ENCODE results near the gene FH. TPM values are rescaled to one million over a fixed set of nuclear protein-coding genes. Genes with fewer than 3 reads are reported as not detected.

Gene FH
- 51.9 and 62.6 TPM in 2 replicates for total RNA-seq

GRCh38 chr1:241519308-241520079, at the start of gene FH:
Gene FH, minus strand, starts transcription at chr1:241519755. Its CDS starts 33 bp downstream, at chr1:241519722.

GRCh38 chr1:241532162-241532531, 12.6 kb upstream of the FH start, which contains the start of gene KMO:
Gene KMO, plus strand, starts transcription at chr1:241532378. Its CDS starts 67 bp downstream, at chr1:241532445.

Other genes starting within 250 kb of the FH start
- gene RGS7, start 162.6 kb downstream of the FH start, total RNA-seq: 0.83 and 1.0 TPM in 2 replicates
- 0.03 and 0.33 TPM in 2 replicates for gene KMO, start 12.6 kb upstream of the FH start, total RNA-seq
- gene CHML, start 120.6 kb upstream of the FH start, total RNA-seq: 10.5 and 12.3 TPM in 2 replicates
- gene OPN3, start 120.6 kb upstream of the FH start, total RNA-seq: 11.9 and 21.8 TPM in 2 replicates
- not detected in 2 replicates for gene WDR64, start 132.5 kb upstream of the FH start, total RNA-seq

Data from smooth muscle cell of the pulmonary artery (primary cell).